Measurements from ENCODE around the gene SPRED2. TPM values are rescaled to one million over a fixed set of nuclear protein-coding genes. Genes with fewer than 3 reads are reported as not detected.

Gene SPRED2
- total RNA-seq, 4 donors from 2014 or later, result 13.7 to 25.3 (median 17.8) TPM

DNA sequence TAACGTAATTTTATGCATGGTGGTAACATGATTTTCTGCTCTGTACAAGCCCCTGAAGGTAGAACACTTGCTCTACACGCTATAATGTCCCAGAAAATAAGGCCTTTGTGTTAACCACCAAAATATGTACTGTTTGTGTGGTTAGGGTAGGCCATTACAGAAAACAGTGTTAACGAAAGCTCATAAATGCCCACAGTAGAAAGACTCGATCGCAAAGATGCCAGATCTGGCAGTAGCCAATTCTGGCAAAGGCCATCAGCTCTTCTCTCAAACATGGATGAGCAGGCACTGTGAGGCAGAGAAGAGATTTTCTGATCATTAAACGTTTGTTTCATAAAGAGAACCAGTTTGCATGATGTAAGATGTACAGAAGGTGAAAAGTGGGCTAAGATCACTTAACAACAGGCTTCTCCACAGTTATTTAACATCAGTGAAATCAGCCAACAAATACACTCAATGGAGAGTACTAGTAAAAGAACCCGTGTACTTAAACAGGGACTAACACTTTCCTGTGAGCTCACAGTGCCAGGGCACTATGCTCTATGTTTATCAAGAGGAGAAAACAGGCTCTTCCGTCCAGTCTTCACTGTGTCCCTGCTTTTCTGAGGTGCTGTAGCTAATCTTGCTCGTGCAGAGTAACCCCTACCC lies 80.3 kb downstream of the SPRED2 start:
- TF ChIP-seq, protein P1, sequence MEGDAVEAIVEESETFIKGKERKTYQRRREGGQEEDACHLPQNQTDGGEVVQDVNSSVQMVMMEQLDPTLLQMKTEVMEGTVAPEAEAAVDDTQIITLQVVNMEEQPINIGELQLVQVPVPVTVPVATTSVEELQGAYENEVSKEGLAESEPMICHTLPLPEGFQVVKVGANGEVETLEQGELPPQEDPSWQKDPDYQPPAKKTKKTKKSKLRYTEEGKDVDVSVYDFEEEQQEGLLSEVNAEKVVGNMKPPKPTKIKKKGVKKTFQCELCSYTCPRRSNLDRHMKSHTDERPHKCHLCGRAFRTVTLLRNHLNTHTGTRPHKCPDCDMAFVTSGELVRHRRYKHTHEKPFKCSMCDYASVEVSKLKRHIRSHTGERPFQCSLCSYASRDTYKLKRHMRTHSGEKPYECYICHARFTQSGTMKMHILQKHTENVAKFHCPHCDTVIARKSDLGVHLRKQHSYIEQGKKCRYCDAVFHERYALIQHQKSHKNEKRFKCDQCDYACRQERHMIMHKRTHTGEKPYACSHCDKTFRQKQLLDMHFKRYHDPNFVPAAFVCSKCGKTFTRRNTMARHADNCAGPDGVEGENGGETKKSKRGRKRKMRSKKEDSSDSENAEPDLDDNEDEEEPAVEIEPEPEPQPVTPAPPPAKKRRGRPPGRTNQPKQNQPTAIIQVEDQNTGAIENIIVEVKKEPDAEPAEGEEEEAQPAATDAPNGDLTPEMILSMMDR (IDR thresholded peaks at IDR 0.05; ENCODE audit: low read depth), result no peak

DNA sequence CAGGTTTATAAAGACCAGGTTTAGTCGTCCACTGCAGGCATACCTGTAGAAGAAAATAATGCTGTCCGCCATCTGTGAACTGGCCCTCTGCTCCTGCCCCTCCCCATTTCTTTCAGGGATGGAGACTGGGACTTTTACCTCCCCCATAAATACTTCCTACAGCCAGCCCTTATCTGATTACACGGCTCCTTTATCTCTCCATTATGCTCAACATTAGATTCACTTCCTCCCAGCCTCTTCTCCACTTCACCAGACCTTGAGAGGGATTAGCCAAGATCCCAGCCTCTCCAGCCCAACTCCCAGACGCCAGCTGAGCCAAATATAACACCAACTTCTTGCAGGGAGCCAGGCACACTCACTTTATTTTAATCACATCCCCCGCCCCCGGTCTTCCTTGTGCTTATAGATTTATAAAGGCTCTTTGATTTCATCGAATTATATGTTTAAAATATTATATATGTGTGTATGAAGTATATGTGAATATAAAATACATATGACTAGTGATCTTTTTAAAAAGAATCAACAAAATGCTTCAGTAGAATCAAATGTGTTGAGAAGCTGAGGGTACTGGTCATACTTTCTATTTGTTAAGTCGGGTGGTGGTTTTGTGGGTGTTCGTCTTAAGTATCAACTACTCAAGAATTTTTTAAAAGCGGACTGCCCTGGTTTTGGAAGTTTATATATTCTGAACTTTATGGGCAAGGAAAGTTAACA lies 81.0 kb downstream of the SPRED2 start:
- TF ChIP-seq, protein P1 (IDR thresholded peaks at IDR 0.05; ENCODE audit: low read depth), result no peak

DNA sequence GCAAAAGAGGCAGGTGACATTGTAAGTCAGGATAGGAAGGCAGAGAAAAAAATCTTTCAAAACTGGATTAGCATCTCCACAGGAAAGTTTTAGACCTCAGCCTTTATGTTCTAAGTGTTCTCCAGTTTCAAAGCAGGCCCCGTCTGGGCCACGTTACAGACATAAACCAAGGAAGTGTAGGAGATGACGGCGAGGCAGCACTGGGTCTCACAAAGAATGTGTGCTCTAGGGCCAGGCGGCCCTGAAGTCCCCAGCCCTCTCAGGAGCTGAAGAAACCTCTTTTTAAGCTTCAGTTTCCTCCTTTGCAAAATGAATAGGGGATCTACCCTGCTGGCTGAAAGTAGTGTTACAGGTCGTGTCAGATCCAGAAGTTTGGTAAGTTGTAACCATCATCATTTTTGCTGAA lies 81.7 kb downstream of the SPRED2 start:
- TF ChIP-seq, protein P1 (IDR thresholded peaks at IDR 0.05; ENCODE audit: low read depth), result no peak

DNA sequence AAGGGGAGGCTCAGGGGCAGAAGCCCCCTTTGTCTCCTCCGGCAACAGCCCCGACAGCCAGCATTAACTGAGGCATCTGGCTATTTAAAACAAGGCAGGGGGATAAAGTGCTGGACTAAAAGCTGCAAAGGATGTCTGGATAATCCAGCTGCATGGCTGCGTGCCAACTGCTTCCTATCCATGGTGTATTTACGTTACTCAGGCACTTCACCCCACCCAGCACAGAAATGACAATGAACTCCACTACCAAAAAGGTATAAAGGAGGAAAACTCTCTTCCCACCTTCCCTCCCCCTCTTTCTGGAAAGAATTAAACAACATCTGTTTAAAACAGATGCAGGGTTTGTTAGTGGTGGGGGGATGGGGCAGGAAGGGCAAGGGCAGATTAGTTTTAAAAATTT lies 82.5 kb downstream of the SPRED2 start:
- TF ChIP-seq, protein P1 (IDR thresholded peaks at IDR 0.05; ENCODE audit: low read depth), result no peak

DNA sequence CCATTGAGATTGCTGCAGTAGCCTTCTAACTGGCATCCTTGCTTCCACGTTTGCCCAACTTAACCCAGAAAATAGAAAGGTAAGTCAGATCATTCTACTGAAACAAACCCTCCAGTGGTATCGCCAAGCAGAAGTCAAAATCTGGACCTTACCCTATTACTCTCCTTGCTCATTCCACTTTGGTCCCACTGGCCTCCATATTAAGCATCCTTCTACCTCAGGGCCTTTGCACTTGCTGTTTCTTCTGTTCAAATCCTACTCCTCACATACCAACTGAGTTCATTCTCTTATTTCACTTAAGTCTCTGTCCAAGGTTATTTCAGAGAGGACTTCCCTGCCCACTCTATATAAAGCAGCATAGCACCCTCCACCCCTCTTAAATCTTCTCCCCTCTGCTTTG lies 84.5 kb downstream of the SPRED2 start:
- TF ChIP-seq, protein P1 (IDR thresholded peaks at IDR 0.05; ENCODE audit: low read depth), result no peak

DNA sequence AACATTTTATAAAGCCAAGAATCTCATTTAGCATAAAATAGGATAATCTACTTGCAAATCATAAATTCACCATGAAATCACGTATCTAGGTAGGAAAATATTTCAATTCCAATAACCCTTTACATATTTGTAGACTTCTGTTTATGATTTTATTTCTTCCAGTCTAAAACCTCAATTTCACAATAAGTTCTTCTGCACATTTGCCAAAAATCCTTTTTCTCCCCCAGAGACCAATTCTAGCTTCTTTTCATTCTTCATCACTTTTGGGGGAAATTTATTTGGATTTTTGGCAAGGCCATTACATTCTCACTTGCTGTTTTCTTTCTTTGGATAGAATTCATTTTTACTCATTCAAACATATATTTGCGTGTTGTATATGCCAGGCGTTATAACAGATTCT lies 86.8 kb downstream of the SPRED2 start:
- TF ChIP-seq, protein P1 (IDR thresholded peaks at IDR 0.05; ENCODE audit: low read depth), result no peak

DNA sequence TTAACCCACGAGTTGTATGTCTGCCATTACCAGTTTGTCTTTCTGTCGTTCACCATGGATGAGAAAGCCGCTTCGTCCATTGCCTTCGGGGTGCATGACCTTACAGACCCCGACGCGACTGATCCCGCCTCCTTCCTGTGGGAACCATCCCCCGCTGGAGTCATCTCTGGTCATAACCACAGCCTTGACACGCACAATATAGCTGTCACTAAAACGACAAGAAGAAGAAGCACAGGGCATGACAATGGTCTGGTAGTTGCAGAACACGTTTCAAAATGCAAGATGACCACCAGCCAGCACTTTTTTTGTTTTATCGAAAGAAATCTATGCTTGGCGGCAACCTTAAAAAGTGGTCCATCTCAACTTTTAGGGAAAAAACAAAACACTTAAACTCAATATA lies 87.7 kb downstream of the SPRED2 start:
- TF ChIP-seq, protein P1 (IDR thresholded peaks at IDR 0.05; ENCODE audit: low read depth), result no peak

All from subcutaneous adipose tissue (tissue), 4 donors.